ENCODE measurements around the gene CHI3L1. TPM values are rescaled to one million over a fixed set of nuclear protein-coding genes. Genes with fewer than 3 reads are reported as not detected.
A peak's percentile ranks its signal among the peaks of the same experiment; 100 is the strongest.
"Not testable (repeated sequence)": the region's sequence is repeated elsewhere in the genome, so short reads cannot be mapped to it uniquely, and the experiment has no call there.

The CHI3L1 gene
- total RNA-seq, result not detected in 2 replicates
- long read RNA-seq, result 0 reads

DNA sequence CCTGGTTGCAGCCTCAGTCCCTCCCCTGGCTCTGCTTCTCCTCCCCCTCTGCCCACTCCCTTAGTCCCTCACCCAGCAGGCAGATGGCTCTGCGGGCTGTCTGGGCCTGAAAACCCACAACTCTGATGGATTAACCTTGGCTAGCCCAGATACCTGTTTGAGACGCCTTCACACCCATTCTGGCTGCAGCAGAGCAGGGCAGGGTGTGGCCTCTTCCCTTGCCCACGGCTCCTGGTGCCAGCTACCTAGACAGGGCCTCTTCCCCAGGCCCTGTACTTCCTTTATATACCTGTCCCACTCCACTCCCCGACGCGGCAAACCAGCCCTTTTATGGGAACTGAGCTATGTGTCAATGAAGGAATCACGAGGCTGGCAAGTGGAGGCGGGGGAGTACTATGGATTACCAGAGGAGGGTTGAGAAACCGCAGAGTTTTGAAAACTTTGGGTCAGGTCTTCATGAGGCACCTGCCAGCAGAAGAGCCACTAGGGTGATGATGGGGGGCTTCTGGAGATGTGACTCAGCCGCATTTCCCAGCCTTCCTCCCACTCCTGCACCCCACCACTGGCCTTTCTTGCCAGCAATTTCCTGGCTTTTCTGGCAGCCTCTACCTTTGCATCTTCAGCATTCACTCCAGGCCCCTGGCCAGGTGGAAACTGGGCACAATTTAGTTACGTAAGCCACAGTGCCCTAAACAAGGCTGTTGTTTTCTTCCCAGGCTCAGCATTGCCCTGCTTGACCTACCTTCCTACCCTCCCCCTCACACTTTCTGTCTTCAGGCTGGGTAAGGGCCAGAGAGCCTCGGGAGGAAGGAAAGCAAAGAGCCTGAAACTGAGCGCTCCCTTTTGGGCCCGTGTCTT is at the start of gene CHI3L1:
CHI3L1 (minus strand) TSS at position 259 of the 858 bp plus-strand sequence; CDS start at position 178, 81 bp downstream.
- no peak for DNase-seq (ENCODE audit: extremely low spot score, unreplicated experiment)
- Mint-ChIP-seq H3K27me3 (ENCODE audit: unreplicated experiment) (peaks cover 38% of the 10 kb centered on the region), H3K36me3 (ENCODE audit: unreplicated experiment) (no peaks in the 10 kb centered on the region), H3K4me3 (ENCODE audit: unreplicated experiment) (no peak within 1 kb of the TSS), H3K9me3 (ENCODE audit: unreplicated experiment) (no peaks in the 10 kb centered on the region), H3K27ac (ENCODE audit: unreplicated experiment) (no peak within 1 kb of the TSS), H3K4me1 (ENCODE audit: unreplicated experiment) (no peaks in the 10 kb centered on the region)
- TF ChIP-seq, protein P1, sequence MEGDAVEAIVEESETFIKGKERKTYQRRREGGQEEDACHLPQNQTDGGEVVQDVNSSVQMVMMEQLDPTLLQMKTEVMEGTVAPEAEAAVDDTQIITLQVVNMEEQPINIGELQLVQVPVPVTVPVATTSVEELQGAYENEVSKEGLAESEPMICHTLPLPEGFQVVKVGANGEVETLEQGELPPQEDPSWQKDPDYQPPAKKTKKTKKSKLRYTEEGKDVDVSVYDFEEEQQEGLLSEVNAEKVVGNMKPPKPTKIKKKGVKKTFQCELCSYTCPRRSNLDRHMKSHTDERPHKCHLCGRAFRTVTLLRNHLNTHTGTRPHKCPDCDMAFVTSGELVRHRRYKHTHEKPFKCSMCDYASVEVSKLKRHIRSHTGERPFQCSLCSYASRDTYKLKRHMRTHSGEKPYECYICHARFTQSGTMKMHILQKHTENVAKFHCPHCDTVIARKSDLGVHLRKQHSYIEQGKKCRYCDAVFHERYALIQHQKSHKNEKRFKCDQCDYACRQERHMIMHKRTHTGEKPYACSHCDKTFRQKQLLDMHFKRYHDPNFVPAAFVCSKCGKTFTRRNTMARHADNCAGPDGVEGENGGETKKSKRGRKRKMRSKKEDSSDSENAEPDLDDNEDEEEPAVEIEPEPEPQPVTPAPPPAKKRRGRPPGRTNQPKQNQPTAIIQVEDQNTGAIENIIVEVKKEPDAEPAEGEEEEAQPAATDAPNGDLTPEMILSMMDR (IDR thresholded peaks at IDR 0.05), result no peak

DNA sequence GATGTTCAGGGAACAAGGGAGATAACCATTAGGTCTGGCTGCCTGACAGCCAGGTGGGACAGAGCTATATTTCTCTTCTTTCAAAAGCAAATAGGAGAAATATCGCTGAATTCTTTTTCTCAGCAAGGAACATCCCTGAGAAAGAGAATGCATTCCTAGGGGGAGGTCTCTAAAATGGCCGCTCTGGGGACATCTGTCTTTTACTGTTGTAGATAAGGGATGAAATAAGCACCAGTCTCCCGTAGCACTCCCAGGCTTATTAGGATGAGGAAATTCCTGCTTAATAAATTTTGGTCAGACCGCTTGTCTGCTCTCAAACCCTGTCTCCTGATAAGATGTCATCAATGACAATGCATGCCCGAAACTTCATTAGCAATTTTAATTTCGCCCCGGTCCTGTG is 48.4 kb upstream of the CHI3L1 start:
- Mint-ChIP-seq H3K9me3 (ENCODE audit: unreplicated experiment) (peaks cover 26% of the 10 kb centered on the region), H3K27me3 (ENCODE audit: unreplicated experiment) (peaks cover 63% of the 10 kb centered on the region)
- not testable (repeated sequence) for DNase-seq (ENCODE audit: extremely low spot score, unreplicated experiment); H3K4me3 Mint-ChIP-seq (ENCODE audit: unreplicated experiment); H3K27ac Mint-ChIP-seq (ENCODE audit: unreplicated experiment); H3K36me3 Mint-ChIP-seq (ENCODE audit: unreplicated experiment); H3K4me1 Mint-ChIP-seq (ENCODE audit: unreplicated experiment)

DNA sequence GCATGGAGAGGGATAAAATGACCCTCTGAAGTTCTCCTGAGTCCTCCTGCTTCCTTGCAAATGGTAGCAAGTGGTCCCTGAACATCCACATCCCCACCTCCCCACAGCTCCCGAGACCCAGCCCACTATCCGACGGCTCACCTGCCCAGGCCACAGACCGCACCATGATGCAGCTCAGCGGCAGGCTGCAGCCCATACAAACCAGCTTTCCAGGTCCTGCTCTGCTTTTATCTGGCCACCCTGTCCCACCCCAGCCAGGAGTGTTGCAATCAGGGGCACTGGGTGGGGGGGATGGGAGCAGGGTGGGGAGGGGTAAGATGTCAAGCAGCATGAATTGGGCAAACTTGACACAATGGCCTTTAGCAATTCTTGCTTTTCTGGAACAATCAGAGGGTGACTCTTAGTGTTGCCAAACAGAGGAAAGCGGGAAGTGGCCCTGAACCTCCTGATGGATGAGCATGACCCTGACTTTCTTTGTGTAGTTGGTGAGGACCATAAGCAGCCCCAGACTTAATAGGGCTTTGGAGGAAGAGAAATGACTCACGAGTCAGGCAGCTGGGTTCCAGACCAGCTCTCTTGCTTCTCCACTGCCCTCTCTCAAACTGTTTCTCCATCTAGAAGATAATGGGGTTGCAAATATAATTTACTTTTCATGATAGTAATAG is 43.1 kb upstream of the CHI3L1 start, which contains the start of gene CHIT1:
CHIT1 (minus strand) TSS at position 203 of the 665 bp plus-strand sequence; CDS start at position 166, 37 bp downstream.
- peak; percentile 62 for DNase-seq (ENCODE audit: extremely low spot score, unreplicated experiment)
- Mint-ChIP-seq H3K27me3 (ENCODE audit: unreplicated experiment) (peaks cover 70% of the 10 kb centered on the region), H3K4me1 (ENCODE audit: unreplicated experiment) (no peaks in the 10 kb centered on the region), H3K36me3 (ENCODE audit: unreplicated experiment) (no peaks in the 10 kb centered on the region), H3K9me3 (ENCODE audit: unreplicated experiment) (peaks cover 11% of the 10 kb centered on the region), H3K27ac (ENCODE audit: unreplicated experiment) (no peak within 1 kb of the TSS), H3K4me3 (ENCODE audit: unreplicated experiment) (no peak within 1 kb of the TSS)
- TF ChIP-seq, protein P1 (IDR thresholded peaks at IDR 0.05), result no peak

DNA sequence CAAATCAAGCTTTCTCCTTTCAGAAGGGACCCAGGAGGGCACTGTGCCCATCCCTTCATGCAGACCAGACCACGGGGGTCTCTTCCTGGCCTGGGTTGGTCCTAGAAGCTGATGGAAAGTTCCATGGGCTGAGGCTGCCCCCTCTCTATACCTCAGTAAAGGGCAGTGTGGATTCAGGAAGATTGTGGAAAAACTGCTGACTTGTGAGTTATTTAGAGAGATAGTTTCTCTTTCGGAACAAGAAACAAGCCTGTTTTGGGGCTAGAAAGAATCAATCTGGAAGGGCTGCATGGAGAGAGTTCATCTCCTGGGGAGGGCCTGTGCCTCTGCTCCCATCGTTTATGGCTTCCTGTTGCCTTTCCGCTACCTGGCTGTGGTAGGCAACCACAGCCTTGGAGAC is 42.2 kb upstream of the CHI3L1 start:
- no peaks in the 10 kb centered on the region for H3K4me1 Mint-ChIP-seq (ENCODE audit: unreplicated experiment)
- H3K36me3 Mint-ChIP-seq (ENCODE audit: unreplicated experiment), result no peaks in the 10 kb centered on the region
- no peak overlapping the region for H3K4me3 Mint-ChIP-seq (ENCODE audit: unreplicated experiment)
- H3K27me3 Mint-ChIP-seq (ENCODE audit: unreplicated experiment), result peaks cover 70% of the 10 kb centered on the region
- TF ChIP-seq, protein P1 (IDR thresholded peaks at IDR 0.05), result no peak
- H3K27ac Mint-ChIP-seq (ENCODE audit: unreplicated experiment), result no peak overlapping the region
- peaks cover 1% of the 10 kb centered on the region for H3K9me3 Mint-ChIP-seq (ENCODE audit: unreplicated experiment)
- DNase-seq (ENCODE audit: extremely low spot score, unreplicated experiment), result no peak

DNA sequence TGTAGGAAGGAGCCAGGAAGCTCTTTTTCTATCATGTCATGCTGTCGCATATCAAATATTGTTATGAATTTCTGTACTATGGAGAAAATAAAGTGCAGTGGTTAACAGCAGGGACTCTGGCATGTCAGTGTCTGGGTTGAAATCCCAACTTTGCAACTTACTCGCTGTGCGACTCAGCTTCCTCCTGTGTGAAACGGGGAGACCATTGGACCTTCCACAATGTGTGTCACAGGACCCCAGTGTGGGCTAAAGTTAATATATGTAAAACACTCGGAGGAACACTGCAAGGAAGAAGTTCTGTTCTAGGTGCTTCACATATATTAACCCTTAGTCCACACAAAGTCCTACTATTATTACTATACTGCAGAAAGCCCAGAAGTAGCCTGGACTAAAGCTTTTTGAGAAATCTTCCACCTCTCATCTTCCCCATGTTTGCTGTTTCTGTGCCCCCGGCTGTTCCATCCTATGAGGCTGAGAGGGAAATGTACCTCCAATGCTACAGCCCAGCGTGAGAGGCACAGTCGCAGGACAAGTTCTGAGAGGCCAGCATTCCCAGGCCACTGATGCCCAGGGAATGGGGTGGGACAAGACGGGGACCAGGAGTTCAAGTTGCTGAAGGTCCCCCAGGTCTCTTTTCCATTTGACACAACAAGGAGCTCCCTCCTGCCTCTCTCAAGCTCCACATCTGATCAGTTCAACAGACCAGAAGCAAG is 41.0 kb upstream of the CHI3L1 start:
- H3K9me3 Mint-ChIP-seq (ENCODE audit: unreplicated experiment), result no peaks in the 10 kb centered on the region
- TF ChIP-seq, protein P1 (IDR thresholded peaks at IDR 0.05), result no peak

More for the DNA sequence above, 41.0 kb upstream of the CHI3L1 start:
- Mint-ChIP-seq H3K27ac (ENCODE audit: unreplicated experiment) (no peak overlapping the region), H3K27me3 (ENCODE audit: unreplicated experiment) (peaks cover 63% of the 10 kb centered on the region), H3K4me3 (ENCODE audit: unreplicated experiment) (no peak overlapping the region), H3K36me3 (ENCODE audit: unreplicated experiment) (no peaks in the 10 kb centered on the region), H3K4me1 (ENCODE audit: unreplicated experiment) (no peaks in the 10 kb centered on the region)
- DNase-seq (ENCODE audit: extremely low spot score, unreplicated experiment), result peak; percentile 64
